ENCODE measurements around the gene FGB. TPM values are rescaled to one million over a fixed set of nuclear protein-coding genes. Genes with fewer than 3 reads are reported as not detected.

Gene FGB
- total and polyA plus RNA-seq, 2 of the 13 experiments (the other 11 are each of a cell fraction or from before 2014, with no cell fraction given), result 226 to 784 TPM

GRCh38 chr4:154618708-154619315 lies 56.0 kb downstream of the FGB start (continued):
- no peak for TF ChIP-seq ZNF597 (CRISPR knock-in tag; IDR thresholded peaks at IDR 0.05)
- no peak for TF ChIP-seq ZNF609 (CRISPR knock-in tag; IDR thresholded peaks at IDR 0.05; ENCODE audit: borderline replicate concordance)
- 0 out of 2 replicates have a peak, but pooled peaks have one; percentile 50 for TF ChIP-seq ZNF317 (CRISPR knock-in tag; IDR thresholded peaks at IDR 0.05)
- no peak for TF ChIP-seq CBX1 (IDR thresholded peaks at IDR 0.05; ENCODE audit: low read depth)
- no peak for TF ChIP-seq ZNF101 (CRISPR knock-in tag; IDR thresholded peaks at IDR 0.05; ENCODE audit: borderline replicate concordance, low read depth)
- TF ChIP-seq ZNF749 (CRISPR knock-in tag; IDR thresholded peaks at IDR 0.05; ENCODE audit: borderline replicate concordance), result no peak
- no peak for TF ChIP-seq ZNF547 (CRISPR knock-in tag; IDR thresholded peaks at IDR 0.05)
- no peak for TF ChIP-seq KDM3A (CRISPR knock-in tag; IDR thresholded peaks at IDR 0.05; ENCODE audit: low read depth)
- TF ChIP-seq GTF2F1 (IDR thresholded peaks at IDR 0.05; ENCODE audit: low read length), result no peak
- no peak for TF ChIP-seq MBNL3 (CRISPR knock-in tag; conservative IDR thresholded peaks at IDR 0.05)
- TF ChIP-seq ZNF10 (CRISPR knock-in tag; IDR thresholded peaks at IDR 0.05; ENCODE audit: borderline replicate concordance, low read depth), result no peak
- TF ChIP-seq, protein P1, sequence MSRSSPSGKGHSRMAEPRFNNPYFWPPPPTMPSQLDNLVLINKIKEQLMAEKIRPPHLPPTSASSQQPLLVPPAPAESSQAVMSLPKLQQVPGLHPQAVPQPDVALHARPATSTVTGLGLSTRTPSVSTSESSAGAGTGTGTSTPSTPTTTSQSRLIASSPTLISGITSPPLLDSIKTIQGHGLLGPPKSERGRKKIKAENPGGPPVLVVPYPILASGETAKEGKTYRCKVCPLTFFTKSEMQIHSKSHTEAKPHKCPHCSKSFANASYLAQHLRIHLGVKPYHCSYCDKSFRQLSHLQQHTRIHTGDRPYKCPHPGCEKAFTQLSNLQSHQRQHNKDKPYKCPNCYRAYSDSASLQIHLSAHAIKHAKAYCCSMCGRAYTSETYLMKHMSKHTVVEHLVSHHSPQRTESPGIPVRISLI (CRISPR knock-in tag; IDR thresholded peaks at IDR 0.05; ENCODE audit: borderline replicate concordance), result no peak
- no peak for TF ChIP-seq JARID2 (CRISPR knock-in tag; IDR thresholded peaks at IDR 0.05; ENCODE audit: insufficient replicate concordance)
- no peak for TF ChIP-seq ZBTB33 (CRISPR knock-in tag; IDR thresholded peaks at IDR 0.05)
- no peak for TF ChIP-seq TRIM24 (CRISPR knock-in tag; IDR thresholded peaks at IDR 0.05)
- TF ChIP-seq, protein P2, sequence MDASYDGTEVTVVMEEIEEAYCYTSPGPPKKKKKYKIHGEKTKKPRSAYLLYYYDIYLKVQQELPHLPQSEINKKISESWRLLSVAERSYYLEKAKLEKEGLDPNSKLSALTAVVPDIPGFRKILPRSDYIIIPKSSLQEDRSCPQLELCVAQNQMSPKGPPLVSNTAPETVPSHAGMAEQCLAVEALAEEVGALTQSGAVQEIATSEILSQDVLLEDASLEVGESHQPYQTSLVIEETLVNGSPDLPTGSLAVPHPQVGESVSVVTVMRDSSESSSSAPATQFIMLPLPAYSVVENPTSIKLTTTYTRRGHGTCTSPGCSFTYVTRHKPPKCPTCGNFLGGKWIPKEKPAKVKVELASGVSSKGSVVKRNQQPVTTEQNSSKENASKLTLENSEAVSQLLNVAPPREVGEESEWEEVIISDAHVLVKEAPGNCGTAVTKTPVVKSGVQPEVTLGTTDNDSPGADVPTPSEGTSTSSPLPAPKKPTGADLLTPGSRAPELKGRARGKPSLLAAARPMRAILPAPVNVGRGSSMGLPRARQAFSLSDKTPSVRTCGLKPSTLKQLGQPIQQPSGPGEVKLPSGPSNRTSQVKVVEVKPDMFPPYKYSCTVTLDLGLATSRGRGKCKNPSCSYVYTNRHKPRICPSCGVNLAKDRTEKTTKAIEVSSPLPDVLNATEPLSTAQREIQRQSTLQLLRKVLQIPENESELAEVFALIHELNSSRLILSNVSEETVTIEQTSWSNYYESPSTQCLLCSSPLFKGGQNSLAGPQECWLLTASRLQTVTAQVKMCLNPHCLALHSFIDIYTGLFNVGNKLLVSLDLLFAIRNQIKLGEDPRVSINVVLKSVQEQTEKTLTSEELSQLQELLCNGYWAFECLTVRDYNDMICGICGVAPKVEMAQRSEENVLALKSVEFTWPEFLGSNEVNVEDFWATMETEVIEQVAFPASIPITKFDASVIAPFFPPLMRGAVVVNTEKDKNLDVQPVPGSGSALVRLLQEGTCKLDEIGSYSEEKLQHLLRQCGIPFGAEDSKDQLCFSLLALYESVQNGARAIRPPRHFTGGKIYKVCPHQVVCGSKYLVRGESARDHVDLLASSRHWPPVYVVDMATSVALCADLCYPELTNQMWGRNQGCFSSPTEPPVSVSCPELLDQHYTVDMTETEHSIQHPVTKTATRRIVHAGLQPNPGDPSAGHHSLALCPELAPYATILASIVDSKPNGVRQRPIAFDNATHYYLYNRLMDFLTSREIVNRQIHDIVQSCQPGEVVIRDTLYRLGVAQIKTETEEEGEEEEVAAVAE (CRISPR knock-in tag; IDR thresholded peaks at IDR 0.05; ENCODE audit: borderline replicate concordance), result no peak
